Ascending aorta (tissue), 2 donors: ENCODE measurements around the gene RPP38. TPM values are rescaled to one million over a fixed set of nuclear protein-coding genes. Genes with fewer than 3 reads are reported as not detected.

Experiments
- DNase-seq, 2 donors: peaks; one replicate each; pipeline ENCODE4 v3.0.0-alpha.2; 2019; ENCODE audit warnings: low spot score in 2 of 2
- H3K27ac ChIP-seq, 2 donors: fragments of 200-600 bp; sonication (generic); one replicate each; pipeline ENCODE4 v1.5.1; 2016 to 2017; ENCODE audit warnings: mild to moderate bottlenecking in 1 of 2
- H3K27me3 ChIP-seq: fragments of 200-600 bp; sonication (generic); one replicate; pipeline ENCODE4 v1.5.1; 2017
- H3K36me3 ChIP-seq, 2 donors: fragments of 200-600 bp; sonication (generic); one replicate each; pipeline ENCODE4 v1.5.1; 2016
- H3K4me1 ChIP-seq, 2 donors: fragments of 200-600 bp; sonication (generic); one replicate each; pipeline ENCODE4 v1.5.1; 2016 to 2017; ENCODE audit warnings: mild to moderate bottlenecking in 1 of 2
- H3K4me3 ChIP-seq, 2 donors: fragments of 200-600 bp; sonication (generic); one replicate each; pipeline ENCODE4 v1.5.1; 2016 to 2017; ENCODE audit warnings: mild to moderate bottlenecking in 1 of 2
- H3K9me3 ChIP-seq, 2 donors: fragments of 200-600 bp; sonication (generic); one replicate each; pipeline ENCODE4 v1.5.1; 2016
- CTCF ChIP-seq, 3 experiments: fragments of 200-600 bp in 2 of 3; fragments of 450-650 bp in 1 of 3; sonication (generic) in 2 of 3; IDR thresholded peaks; one replicate each; pipeline ENCODE4 v1.5.1; 2016 to 2019; ENCODE audit warnings: antibody characterized with exemption in 3 of 3, mild to moderate bottlenecking in 1 of 3, moderate library complexity in 1 of 3
- intact Hi-C: fragments of 100-400 bp; cut with DNase I; formaldehyde crosslinking; loops from one replicate; pipeline ENCODE4 v1.15.1; 2023
- total RNA-seq: library from RNA; depleted of rRNA; stranded (reverse); fragments of >200 nt; gene quantifications from one replicate; pipeline ENCODE4 v1.1.0, GENCODE V29; 2016

RPP38 gene
- total RNA-seq, 1 donor from 2014 or later = not detected

- no peaks in the 10 kb centered on the region for H3K36me3 ChIP-seq
- H3K27me3 ChIP-seq = no peaks in the 10 kb centered on the region
- H3K9me3 ChIP-seq = no peaks in the 10 kb centered on the region
- no peak for DNase-seq
- intact Hi-C loops = no loop called here
- no peak overlapping the region for H3K4me3 ChIP-seq
- no peak overlapping the region for H3K27ac ChIP-seq
- TF ChIP-seq CTCF (IDR thresholded peaks at IDR 0.05) = no peak
- no peaks in the 10 kb centered on the region for H3K4me1 ChIP-seq
Measured at GRCh38 chr10:15152556-15152955, 55.4 kb downstream of the RPP38 start.

Other genes with a start within 250 kb of the RPP38 start
- gene SUV39H2, start 218.5 kb upstream of the RPP38 start, total RNA-seq = not detected
- 8.6 TPM for gene DCLRE1C, start 143.3 kb upstream of the RPP38 start, total RNA-seq
- gene MEIG1, start 138.0 kb upstream of the RPP38 start, total RNA-seq = not detected
- 3.7 TPM for gene OLAH, start 53.4 kb upstream of the RPP38 start, total RNA-seq
- gene ACBD7, start 8.6 kb upstream of the RPP38 start, total RNA-seq = not detected
- 11.9 TPM for gene NMT2, start 71.3 kb downstream of the RPP38 start, total RNA-seq